ENCODE results near the gene CDA. TPM values are rescaled to one million over a fixed set of nuclear protein-coding genes. Genes with fewer than 3 reads are reported as not detected.

The CDA gene
- total RNA-seq, 1 donor from 2014 or later = 0.79 TPM

DNA sequence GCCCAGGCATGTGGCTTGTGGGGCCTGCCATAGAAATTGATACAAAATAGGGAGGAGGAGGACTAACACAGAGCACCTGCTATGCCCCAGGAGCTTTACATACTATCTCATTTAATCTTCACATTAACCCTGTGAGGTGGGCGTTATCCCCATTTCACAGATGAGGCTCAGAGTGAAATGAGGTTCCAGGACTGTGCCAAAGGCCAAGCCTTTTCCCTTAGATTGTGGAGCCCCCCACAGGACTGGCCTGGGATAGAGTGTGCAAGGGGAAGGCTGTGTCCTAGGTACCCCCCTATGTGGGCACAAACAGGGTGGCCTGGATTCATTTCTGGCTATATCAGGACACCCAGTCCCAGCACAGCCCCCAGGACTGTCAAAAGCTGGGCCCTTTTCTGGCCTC lies 74.5 kb downstream of the CDA start:
- H3K27me3 ChIP-seq (ENCODE audit: control insufficient read depth, insufficient read depth, low read length) = no peaks in the 10 kb centered on the region
- peaks cover 4% of the 10 kb centered on the region for H3K36me3 ChIP-seq (ENCODE audit: control insufficient read depth, insufficient read depth, low read length)
- no peak for FAIRE-seq
- TF ChIP-seq, protein P1, sequence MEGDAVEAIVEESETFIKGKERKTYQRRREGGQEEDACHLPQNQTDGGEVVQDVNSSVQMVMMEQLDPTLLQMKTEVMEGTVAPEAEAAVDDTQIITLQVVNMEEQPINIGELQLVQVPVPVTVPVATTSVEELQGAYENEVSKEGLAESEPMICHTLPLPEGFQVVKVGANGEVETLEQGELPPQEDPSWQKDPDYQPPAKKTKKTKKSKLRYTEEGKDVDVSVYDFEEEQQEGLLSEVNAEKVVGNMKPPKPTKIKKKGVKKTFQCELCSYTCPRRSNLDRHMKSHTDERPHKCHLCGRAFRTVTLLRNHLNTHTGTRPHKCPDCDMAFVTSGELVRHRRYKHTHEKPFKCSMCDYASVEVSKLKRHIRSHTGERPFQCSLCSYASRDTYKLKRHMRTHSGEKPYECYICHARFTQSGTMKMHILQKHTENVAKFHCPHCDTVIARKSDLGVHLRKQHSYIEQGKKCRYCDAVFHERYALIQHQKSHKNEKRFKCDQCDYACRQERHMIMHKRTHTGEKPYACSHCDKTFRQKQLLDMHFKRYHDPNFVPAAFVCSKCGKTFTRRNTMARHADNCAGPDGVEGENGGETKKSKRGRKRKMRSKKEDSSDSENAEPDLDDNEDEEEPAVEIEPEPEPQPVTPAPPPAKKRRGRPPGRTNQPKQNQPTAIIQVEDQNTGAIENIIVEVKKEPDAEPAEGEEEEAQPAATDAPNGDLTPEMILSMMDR (IDR thresholded peaks at IDR 0.05; ENCODE audit: insufficient read depth, low read length, severe bottlenecking) = no peak
- no peak overlapping the region for H3K4me3 ChIP-seq (ENCODE audit: low read depth, low read length)
- DNase-seq (ENCODE audit: low read depth) = no peak

DNA sequence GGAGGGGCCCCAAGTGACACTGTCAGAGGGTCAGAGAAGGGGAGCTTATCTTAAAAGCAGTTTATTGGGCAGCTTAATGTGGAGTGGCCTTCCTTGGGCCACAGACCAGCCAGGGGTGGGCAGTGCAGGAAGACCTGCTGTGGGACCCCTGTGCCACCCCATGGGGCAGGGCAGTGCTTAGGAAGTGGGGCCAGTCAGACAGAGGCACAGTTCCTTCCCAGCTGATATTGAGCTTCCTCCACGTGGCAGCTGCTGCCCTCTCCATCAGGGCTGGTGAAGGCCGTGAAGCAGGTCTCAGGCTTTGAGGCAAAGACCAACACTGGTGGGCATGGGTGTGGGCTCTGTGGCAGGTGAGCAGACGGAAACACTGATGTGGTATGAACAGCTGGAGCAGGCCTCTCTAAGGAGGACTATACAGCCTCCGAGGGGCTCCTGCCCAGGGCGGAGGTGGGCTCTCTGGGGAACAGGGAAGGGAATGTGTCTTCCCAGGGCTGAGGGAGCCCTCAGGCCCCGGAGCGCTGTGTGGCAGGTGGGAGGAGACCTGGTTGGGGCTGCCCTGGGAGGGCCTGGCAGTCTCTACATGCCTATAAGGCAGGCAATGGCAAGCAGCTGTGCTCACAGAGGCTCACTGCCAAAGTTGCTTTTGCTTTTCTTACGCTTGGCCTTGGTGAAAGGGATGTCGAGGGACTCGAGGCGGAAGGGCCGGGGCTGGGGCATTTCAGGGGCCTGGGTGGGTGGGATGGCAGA lies 75.2 kb downstream of the CDA start:
- peaks cover 3% of the 10 kb centered on the region for H3K36me3 ChIP-seq (ENCODE audit: control insufficient read depth, insufficient read depth, low read length)
- no peaks in the 10 kb centered on the region for H3K27me3 ChIP-seq (ENCODE audit: control insufficient read depth, insufficient read depth, low read length)
- no peak for DNase-seq (ENCODE audit: low read depth)
- no peak overlapping the region for H3K4me3 ChIP-seq (ENCODE audit: low read depth, low read length)
- peak; percentile 47 for FAIRE-seq
- TF ChIP-seq, protein P1 (IDR thresholded peaks at IDR 0.05; ENCODE audit: insufficient read depth, low read length, severe bottlenecking) = no peak

DNA sequence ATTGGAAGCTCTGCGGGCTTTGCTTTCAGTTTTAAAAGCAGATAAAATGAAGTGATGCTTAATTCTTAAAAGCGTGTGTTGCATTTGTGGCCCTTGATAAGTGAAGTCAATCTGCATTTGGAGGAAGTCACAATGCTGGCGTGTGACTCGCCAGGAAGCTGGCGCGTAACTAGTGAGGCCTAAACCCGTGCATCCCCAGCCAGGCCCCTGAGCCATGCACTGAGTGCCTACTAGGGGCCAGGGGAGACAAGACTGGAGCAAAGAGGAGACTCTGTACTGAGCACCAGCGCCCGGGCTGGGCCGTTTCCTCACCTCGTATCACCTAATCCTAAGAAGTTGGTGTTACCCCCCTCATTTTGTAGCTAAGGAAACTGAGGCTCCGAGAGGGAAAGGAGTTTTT lies 76.8 kb downstream of the CDA start:
- TF ChIP-seq, protein P1 (IDR thresholded peaks at IDR 0.05; ENCODE audit: insufficient read depth, low read length, severe bottlenecking) = no peak
- H3K36me3 ChIP-seq (ENCODE audit: control insufficient read depth, insufficient read depth, low read length) = no peaks in the 10 kb centered on the region
- no peak for DNase-seq (ENCODE audit: low read depth)
- no peaks in the 10 kb centered on the region for H3K27me3 ChIP-seq (ENCODE audit: control insufficient read depth, insufficient read depth, low read length)
- FAIRE-seq = no peak
- H3K4me3 ChIP-seq (ENCODE audit: low read depth, low read length) = no peak overlapping the region

DNA sequence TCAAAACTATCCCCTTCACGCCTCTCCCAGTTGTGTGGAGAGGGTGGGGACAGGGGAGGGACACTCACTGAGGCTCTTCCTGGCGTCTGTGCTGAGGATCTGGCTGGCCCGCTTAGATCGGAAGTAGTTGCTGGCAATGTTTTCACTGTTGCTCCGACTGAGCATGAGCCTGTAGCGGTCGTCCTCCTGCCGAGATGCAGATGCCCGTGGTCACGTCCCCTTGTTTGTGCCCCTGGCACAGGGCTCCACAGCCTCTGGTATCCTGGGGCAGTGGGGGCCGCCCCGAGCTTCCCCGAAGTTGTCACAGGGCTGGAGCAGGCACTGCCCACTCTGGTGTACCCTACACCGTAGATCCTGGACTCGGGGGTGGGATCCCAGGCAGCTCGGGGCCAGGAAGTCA lies 77.2 kb downstream of the CDA start:
- DNase-seq (ENCODE audit: low read depth) (no peak), FAIRE-seq (peak; percentile 18)
- TF ChIP-seq, protein P1 (IDR thresholded peaks at IDR 0.05; ENCODE audit: insufficient read depth, low read length, severe bottlenecking) = no peak
- H3K4me3 ChIP-seq (ENCODE audit: low read depth, low read length) = no peak overlapping the region
- H3K27me3 ChIP-seq (ENCODE audit: control insufficient read depth, insufficient read depth, low read length) = no peaks in the 10 kb centered on the region
- no peaks in the 10 kb centered on the region for H3K36me3 ChIP-seq (ENCODE audit: control insufficient read depth, insufficient read depth, low read length)

DNA sequence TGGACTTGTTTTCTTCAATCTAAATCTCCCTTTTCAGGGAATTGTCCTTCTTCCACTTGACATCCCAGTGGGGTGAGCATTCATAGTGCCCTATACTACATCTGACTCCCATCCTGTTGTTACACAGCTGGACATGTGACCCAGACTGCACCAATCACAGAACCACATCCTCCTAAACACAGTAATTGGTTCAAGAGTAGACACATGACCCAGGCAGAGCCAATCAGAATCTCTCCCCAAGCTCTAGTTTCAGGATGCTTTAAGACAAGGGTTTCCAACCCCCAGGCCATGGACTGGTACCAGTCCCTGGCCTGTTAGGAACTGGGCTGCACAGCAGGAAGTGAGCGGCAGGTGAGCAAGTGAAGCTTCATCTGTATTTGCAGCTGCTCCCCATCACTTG lies 77.9 kb downstream of the CDA start:
- DNase-seq (ENCODE audit: low read depth) (peak; percentile 37), FAIRE-seq (no peak)

More for the DNA sequence above, 77.9 kb downstream of the CDA start:
- TF ChIP-seq, protein P1 (IDR thresholded peaks at IDR 0.05; ENCODE audit: insufficient read depth, low read length, severe bottlenecking) = no peak
- Histone ChIP-seq H3K27me3 (ENCODE audit: control insufficient read depth, insufficient read depth, low read length) (no peaks in the 10 kb centered on the region), H3K4me3 (ENCODE audit: low read depth, low read length) (no peak overlapping the region), H3K36me3 (ENCODE audit: control insufficient read depth, insufficient read depth, low read length) (no peaks in the 10 kb centered on the region)

Other genes starting within 250 kb of the CDA start
- 6.9 and 11.3 TPM in 2 replicates for gene CAMK2N1, start 102.9 kb upstream of the CDA start, total RNA-seq
- 22.1 and 25.7 TPM in 2 replicates for gene MUL1, start 80.9 kb upstream of the CDA start, total RNA-seq
- gene FAM43B, start 36.5 kb upstream of the CDA start, total RNA-seq = not detected in 2 replicates
- gene PINK1, start 44.4 kb downstream of the CDA start, total RNA-seq = 61.1 and 73.0 TPM in 2 replicates
- gene DDOST, start 72.3 kb downstream of the CDA start, total RNA-seq = 288 and 346 TPM in 2 replicates
- 1.0 and 3.2 TPM in 2 replicates for gene KIF17, start 128.9 kb downstream of the CDA start, total RNA-seq
- gene SH2D5, start 143.6 kb downstream of the CDA start, total RNA-seq = 32.6 and 55.3 TPM in 2 replicates
- 102 and 131 TPM in 2 replicates for gene HP1BP3, start 198.2 kb downstream of the CDA start, total RNA-seq

Measured in bronchial epithelial cell (primary cell).